GM18907 (cell line): ENCODE data around the gene RGSL1.

ENCODE experiments used
- ATAC-seq: cut with Tn5 transposase; IDR thresholded peaks from one replicate; pipeline ENCODE4 v1.9.1; 2021; ENCODE audit warnings: mild to moderate bottlenecking, moderate library complexity; ENCODE audit not compliant: unreplicated experiment

Gene RGSL1

GRCh38 chr1:182608845-182609610 is 159.1 kb downstream of the RGSL1 start:
- no peak for ATAC-seq
